B cell (primary cell): ENCODE measurements around the gene ASB8.

ENCODE experiments used
- EZH2 ChIP-seq: IDR thresholded peaks from 2 replicates; pipeline ENCODE4 v1.6.1; 2012; ENCODE audit warnings: borderline replicate concordance, low read depth, mild to moderate bottlenecking, moderate library complexity, low read length; ENCODE audit not compliant: insufficient read depth, poor library complexity, severe bottlenecking
- TF ChIP-seq, protein P1 (sequence below): fragments of 200-600 bp; IDR thresholded peaks from one replicate; pipeline ENCODE4 v1.8.0; 2022; ENCODE audit warnings: antibody characterized with exemption, mild to moderate bottlenecking

DNA sequence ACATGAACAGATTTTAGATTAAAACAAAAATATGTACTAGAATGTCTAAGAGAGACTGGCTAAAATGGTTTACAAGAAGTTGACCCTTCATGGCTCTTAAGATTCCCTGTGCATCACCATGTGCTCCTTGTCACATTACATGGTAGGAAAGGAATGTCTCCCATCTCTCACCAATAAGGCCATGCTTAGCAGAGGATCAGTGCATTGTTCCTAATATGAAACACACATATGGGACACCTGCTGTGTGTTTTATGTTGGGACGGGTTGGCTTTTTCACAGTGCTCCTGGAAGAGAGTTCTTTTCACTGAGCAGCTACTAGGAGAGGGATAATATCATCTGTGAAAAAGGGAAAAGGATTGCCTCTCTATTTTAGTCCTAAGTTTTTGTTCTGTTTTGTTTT lies 28.5 kb downstream of the ASB8 start:
- TF ChIP-seq, protein P1, sequence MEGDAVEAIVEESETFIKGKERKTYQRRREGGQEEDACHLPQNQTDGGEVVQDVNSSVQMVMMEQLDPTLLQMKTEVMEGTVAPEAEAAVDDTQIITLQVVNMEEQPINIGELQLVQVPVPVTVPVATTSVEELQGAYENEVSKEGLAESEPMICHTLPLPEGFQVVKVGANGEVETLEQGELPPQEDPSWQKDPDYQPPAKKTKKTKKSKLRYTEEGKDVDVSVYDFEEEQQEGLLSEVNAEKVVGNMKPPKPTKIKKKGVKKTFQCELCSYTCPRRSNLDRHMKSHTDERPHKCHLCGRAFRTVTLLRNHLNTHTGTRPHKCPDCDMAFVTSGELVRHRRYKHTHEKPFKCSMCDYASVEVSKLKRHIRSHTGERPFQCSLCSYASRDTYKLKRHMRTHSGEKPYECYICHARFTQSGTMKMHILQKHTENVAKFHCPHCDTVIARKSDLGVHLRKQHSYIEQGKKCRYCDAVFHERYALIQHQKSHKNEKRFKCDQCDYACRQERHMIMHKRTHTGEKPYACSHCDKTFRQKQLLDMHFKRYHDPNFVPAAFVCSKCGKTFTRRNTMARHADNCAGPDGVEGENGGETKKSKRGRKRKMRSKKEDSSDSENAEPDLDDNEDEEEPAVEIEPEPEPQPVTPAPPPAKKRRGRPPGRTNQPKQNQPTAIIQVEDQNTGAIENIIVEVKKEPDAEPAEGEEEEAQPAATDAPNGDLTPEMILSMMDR, result no peak
- TF ChIP-seq EZH2, result no peak
